HG03520 (cell line): ENCODE data around the gene TTC28.
"Not testable (repeated sequence)": the region's sequence is repeated elsewhere in the genome, so short reads cannot be mapped to it uniquely, and the experiment has no call there.

ENCODE experiments used
- ATAC-seq: cut with Tn5 transposase; IDR thresholded peaks from one replicate; pipeline ENCODE4 v1.9.1; 2021; ENCODE audit warnings: mild to moderate bottlenecking, moderate library complexity; ENCODE audit not compliant: unreplicated experiment

The TTC28 gene

GRCh38 chr22:28120691-28121592 lies 558.7 kb downstream of the TTC28 start:
- ATAC-seq, result no peak

- no peak for ATAC-seq
Observed at GRCh38 chr22:28118957-28119631, 560.5 kb downstream of the TTC28 start.

GRCh38 chr22:28116219-28116673 lies 563.4 kb downstream of the TTC28 start:
- no peak for ATAC-seq

GRCh38 chr22:28115426-28115825 lies 564.2 kb downstream of the TTC28 start:
- no peak for ATAC-seq

- ATAC-seq, result no peak
Observed at GRCh38 chr22:28112548-28113043, 567.0 kb downstream of the TTC28 start.

- no peak for ATAC-seq
Observed at GRCh38 chr22:28112190-28112544, 567.5 kb downstream of the TTC28 start.

- no peak for ATAC-seq
Observed at GRCh38 chr22:28111501-28112189, 568.0 kb downstream of the TTC28 start.

GRCh38 chr22:28108851-28109250 lies 570.8 kb downstream of the TTC28 start:
- no peak for ATAC-seq

- ATAC-seq, result no peak
Observed at GRCh38 chr22:28106617-28107016, 573.0 kb downstream of the TTC28 start.

GRCh38 chr22:28105988-28106387 lies 573.7 kb downstream of the TTC28 start:
- no peak for ATAC-seq

- no peak for ATAC-seq
Observed at GRCh38 chr22:28105413-28105812, 574.2 kb downstream of the TTC28 start.

- no peak for ATAC-seq
Observed at GRCh38 chr22:28103596-28103995, 576.0 kb downstream of the TTC28 start.

- no peak for ATAC-seq
Observed at GRCh38 chr22:28102151-28102812, 577.4 kb downstream of the TTC28 start.

- ATAC-seq, result no peak
Observed at GRCh38 chr22:28097627-28098026, 582.0 kb downstream of the TTC28 start.

GRCh38 chr22:28096161-28096560 lies 583.5 kb downstream of the TTC28 start:
- ATAC-seq, result no peak

GRCh38 chr22:28095316-28096095 lies 584.1 kb downstream of the TTC28 start:
- ATAC-seq, result no peak

- ATAC-seq, result no peak
Observed at GRCh38 chr22:28094771-28095170, 584.9 kb downstream of the TTC28 start.

GRCh38 chr22:28093711-28094110 lies 585.9 kb downstream of the TTC28 start:
- ATAC-seq, result no peak

- ATAC-seq, result no peak
Observed at GRCh38 chr22:28091486-28091885, 588.2 kb downstream of the TTC28 start.

GRCh38 chr22:28089541-28089940 lies 590.1 kb downstream of the TTC28 start:
- not testable (repeated sequence) for ATAC-seq
